ENCODE data around the gene CCL27. TPM values are rescaled to one million over a fixed set of nuclear protein-coding genes. Genes with fewer than 3 reads are reported as not detected.

CCL27 gene
- total RNA-seq, 1 donor from 2014 or later: not detected

DNA sequence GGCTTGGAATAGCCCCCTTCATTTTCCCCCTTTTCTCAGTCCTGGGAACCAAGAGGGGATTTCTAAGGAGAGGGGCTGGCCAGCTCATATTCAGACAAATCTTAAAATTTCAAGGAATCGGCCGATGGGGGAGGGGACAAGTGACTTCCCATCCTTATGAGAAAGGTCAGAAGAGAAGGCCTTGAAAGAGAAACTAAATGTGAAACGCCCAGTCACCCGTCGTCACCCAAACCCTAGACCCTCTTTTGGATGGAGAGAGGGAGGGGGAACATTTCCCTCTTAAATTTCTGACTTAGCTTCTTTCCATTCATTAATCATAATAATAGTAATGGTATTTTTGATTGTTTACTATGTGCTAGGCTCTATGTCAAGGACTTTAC, 29.5 kb upstream of the CCL27 start:
- no peak overlapping the region for H3K9ac ChIP-seq (ENCODE audit: low read depth in 1 of 3, low read length in 3 of 3)
- no peaks in the 10 kb centered on the region for H3K9me3 ChIP-seq (ENCODE audit: control insufficient read depth in 3 of 3, low read length in 3 of 3)

DNA sequence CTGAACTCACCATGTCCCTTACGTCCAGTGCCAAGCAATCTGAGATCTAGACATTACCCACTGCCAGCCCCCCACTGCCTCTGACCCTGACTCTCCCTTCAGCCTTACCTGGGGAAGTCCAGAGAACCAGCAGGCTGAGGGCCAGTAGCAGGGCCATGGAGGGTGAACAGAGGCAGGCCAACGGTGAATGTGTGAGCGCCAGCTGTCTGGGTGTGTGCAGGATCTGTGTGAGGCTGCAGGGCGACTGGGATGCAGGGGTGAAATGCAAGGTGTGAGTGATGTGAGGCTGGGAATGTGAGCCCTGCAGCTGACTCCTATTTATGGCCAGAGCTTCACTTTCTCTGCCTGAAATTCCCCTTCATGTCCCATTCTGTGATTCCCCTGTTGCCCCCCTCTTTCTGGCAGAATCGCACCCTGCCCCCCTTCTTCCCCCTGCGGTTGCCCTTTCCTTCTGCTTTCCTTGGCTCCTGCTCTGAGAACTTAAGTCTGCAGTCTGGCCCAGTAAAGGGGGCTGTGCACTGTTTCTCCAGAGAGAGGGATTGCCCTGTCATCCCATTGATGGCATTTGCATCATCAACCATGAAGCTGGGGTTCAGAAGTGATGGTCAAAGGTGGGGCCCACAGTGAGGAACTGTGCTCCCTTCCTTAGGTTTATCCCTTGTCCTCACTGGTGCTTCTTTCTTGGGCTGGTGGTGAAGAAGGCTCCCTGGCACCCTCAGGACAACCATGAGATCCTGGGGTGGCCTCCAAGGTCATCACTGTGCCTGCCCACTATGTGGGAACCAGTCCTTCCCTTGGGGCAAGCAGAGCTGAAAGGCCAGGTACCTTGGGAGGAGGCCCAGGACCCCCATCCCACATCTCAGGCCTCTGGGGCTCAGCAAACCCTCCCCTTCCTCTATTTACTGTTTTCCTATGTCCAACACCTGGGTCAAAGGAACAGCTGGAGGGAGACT, 28.8 kb upstream of the CCL27 start, which contains the start of gene CCL19:
Gene CCL19 (minus strand): TSS at position 294 of the 953 bp plus-strand sequence. CDS start 137 bp downstream, at position 157.
- Histone ChIP-seq H3K4me3 (ENCODE audit: low read length in 3 of 3) (no peak within 1 kb of the TSS), H3K9ac (ENCODE audit: low read depth in 1 of 3, low read length in 3 of 3) (no peak within 1 kb of the TSS), H3K36me3 (ENCODE audit: control insufficient read depth in 3 of 3, insufficient read depth in 3 of 3, low read length in 3 of 3) (no peaks in the 10 kb centered on the region), H3K27me3 (ENCODE audit: control insufficient read depth in 3 of 3, insufficient read depth in 3 of 3, low read length in 3 of 3) (no peaks in the 10 kb centered on the region), H3K27ac (ENCODE audit: low read depth, low read length) (no peak within 1 kb of the TSS), H3K4me1 (ENCODE audit: control insufficient read depth in 3 of 3, insufficient read depth in 3 of 3, low read length in 3 of 3) (peaks cover 0 to 11% (median 4%) of the 10 kb centered on the region in 3 donors), H3K9me3 (ENCODE audit: control insufficient read depth in 3 of 3, low read length in 3 of 3) (no peaks in the 10 kb centered on the region)

More for the DNA sequence above, 29.5 kb upstream of the CCL27 start:
- Histone ChIP-seq H3K4me3 (ENCODE audit: low read length in 3 of 3) (no peak overlapping the region), H3K27me3 (ENCODE audit: control insufficient read depth in 3 of 3, insufficient read depth in 3 of 3, low read length in 3 of 3) (no peaks in the 10 kb centered on the region), H3K4me1 (ENCODE audit: control insufficient read depth in 3 of 3, insufficient read depth in 3 of 3, low read length in 3 of 3) (peaks cover 0 to 8% (median 4%) of the 10 kb centered on the region in 3 donors), H3K27ac (ENCODE audit: low read depth, low read length) (no peak overlapping the region), H3K36me3 (ENCODE audit: control insufficient read depth in 3 of 3, insufficient read depth in 3 of 3, low read length in 3 of 3) (no peaks in the 10 kb centered on the region)

DNA sequence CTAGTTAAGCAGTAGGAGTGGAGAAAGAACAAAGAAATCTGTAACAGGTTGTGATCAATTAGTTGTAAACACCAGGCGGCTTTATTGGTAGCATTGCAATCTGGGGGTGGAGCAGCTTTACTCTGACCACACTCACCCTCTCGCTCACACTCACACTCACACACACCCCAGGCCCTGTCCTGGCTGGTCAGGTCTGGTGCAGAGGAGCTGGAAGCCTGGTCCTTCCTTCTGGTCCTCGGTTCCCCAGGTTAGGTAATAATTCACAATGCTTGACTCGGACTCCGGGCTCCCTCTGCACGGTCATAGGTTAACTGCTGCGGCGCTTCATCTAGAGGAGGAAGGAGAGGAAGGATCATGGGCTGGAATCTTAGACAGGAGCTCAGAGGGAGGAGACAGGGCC, 27.1 kb upstream of the CCL27 start:
- Histone ChIP-seq H3K27me3 (ENCODE audit: control insufficient read depth in 3 of 3, insufficient read depth in 3 of 3, low read length in 3 of 3) (no peaks in the 10 kb centered on the region), H3K36me3 (ENCODE audit: control insufficient read depth in 3 of 3, insufficient read depth in 3 of 3, low read length in 3 of 3) (no peaks in the 10 kb centered on the region), H3K4me1 (ENCODE audit: control insufficient read depth in 3 of 3, insufficient read depth in 3 of 3, low read length in 3 of 3) (peaks cover 0 to 16% (median 4%) of the 10 kb centered on the region in 3 donors), H3K4me3 (ENCODE audit: low read length in 3 of 3) (no peak overlapping the region), H3K9me3 (ENCODE audit: control insufficient read depth in 3 of 3, low read length in 3 of 3) (no peaks in the 10 kb centered on the region), H3K27ac (ENCODE audit: low read depth, low read length) (no peak overlapping the region), H3K9ac (ENCODE audit: low read depth in 1 of 3, low read length in 3 of 3) (peak overlapping the region in 1 of 3 donors; percentile 20)

DNA sequence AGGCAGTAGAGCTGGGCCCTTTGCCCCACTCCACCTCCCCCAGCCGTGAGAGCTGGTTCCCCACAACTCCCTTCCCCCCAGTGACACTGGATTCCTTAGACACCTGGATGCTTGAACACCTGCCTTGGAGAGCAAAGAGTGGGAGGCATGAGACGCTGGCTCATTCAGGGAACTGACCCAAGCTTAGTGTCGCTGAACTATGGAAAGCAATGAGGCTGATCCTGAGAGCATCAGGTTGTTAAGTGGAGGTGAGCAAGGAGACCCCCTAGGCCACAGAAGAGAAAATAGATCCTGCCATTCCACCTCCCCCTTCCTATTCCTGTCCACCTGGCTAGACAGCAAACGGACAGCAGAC, 26.6 kb upstream of the CCL27 start:
- no peaks in the 10 kb centered on the region for H3K9me3 ChIP-seq (ENCODE audit: control insufficient read depth in 3 of 3, low read length in 3 of 3)
- peaks cover 0 to 16% (median 4%) of the 10 kb centered on the region in 3 donors for H3K4me1 ChIP-seq (ENCODE audit: control insufficient read depth in 3 of 3, insufficient read depth in 3 of 3, low read length in 3 of 3)
- no peaks in the 10 kb centered on the region for H3K36me3 ChIP-seq (ENCODE audit: control insufficient read depth in 3 of 3, insufficient read depth in 3 of 3, low read length in 3 of 3)
- H3K27me3 ChIP-seq (ENCODE audit: control insufficient read depth in 3 of 3, insufficient read depth in 3 of 3, low read length in 3 of 3): no peaks in the 10 kb centered on the region
- H3K27ac ChIP-seq (ENCODE audit: low read depth, low read length): no peak overlapping the region
- H3K4me3 ChIP-seq (ENCODE audit: low read length in 3 of 3): no peak overlapping the region
- H3K9ac ChIP-seq (ENCODE audit: low read depth in 1 of 3, low read length in 3 of 3): no peak overlapping the region

DNA sequence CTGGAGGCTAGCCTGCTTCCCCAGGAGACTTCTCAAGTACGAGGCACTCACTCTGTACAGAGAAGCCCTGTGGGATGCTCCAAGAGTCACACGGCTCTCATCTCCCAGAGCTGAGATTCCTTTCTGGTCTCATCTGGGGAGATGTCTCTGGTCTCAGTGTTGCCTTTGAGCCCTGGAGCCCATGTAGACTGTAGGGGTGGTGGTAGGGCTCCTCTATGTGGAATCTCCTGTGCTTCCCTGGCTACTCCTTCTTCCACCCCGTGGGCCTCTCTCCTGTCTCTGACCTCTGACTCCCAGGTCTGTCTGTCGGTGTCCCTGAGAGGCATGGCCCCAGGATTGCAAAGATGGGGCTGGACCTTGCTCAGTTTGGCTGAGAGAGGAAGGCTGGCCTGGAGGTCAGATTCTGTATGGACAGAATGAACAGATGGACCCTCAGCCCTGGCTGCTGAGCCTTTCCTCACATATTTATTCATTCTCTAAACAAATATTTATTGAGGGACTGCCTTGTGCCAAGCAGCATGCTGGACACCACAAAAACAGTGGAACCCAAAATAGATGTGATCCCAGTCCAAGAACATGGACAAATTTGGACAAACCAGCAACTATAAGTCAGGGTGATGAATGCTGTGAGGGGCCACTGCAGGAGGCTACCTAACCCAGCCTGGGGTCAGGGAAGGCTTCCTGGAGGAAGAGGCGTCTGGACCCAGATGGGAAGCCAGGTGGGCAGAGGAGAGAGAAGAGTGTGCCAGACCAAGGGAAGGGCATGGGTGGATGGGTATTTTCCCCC, 26.1 kb upstream of the CCL27 start:
- H3K27me3 ChIP-seq (ENCODE audit: control insufficient read depth in 3 of 3, insufficient read depth in 3 of 3, low read length in 3 of 3): no peaks in the 10 kb centered on the region
- H3K4me1 ChIP-seq (ENCODE audit: control insufficient read depth in 3 of 3, insufficient read depth in 3 of 3, low read length in 3 of 3): peaks cover 0 to 16% (median 4%) of the 10 kb centered on the region in 3 donors
- H3K27ac ChIP-seq (ENCODE audit: low read depth, low read length): no peak overlapping the region
- H3K9me3 ChIP-seq (ENCODE audit: control insufficient read depth in 3 of 3, low read length in 3 of 3): no peaks in the 10 kb centered on the region
- no peak overlapping the region for H3K4me3 ChIP-seq (ENCODE audit: low read length in 3 of 3)
- H3K36me3 ChIP-seq (ENCODE audit: control insufficient read depth in 3 of 3, insufficient read depth in 3 of 3, low read length in 3 of 3): no peaks in the 10 kb centered on the region
- no peak overlapping the region for H3K9ac ChIP-seq (ENCODE audit: low read depth in 1 of 3, low read length in 3 of 3)

DNA sequence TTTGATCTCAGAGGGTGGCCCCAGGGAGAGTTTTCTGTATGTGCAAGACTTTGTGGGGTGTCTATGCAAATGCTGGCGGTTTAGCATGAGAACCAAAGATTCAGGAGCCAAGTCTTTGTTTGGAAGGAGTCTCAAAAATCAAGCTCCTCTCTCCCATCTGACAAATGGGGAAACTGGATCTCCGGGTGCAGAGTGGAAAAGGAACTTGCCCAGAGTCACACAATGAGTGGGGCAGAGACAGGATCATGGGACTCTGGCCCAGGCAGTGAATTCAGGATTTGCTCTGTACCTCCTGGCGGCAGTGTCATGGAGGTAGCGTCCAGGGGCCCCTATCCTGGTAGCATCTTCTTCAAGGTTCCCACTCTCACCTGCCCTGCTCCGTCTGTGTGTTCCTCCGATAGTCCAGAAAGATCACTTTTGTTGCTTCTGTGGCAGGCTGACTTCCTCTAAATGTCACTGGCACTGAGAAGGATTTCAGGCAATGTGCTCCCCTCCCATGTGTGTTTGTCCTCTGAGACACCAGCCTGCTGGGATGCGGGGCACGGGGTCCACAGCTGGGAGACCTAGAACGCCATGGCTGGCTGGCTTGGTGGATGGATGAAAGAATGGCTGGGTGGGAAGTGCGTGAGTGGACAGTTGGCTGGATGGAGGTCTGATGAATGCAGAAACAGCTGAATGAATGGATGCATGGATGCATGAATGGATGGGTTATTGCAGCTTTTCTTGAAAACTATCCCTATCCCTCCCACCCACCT, 25.0 kb upstream of the CCL27 start:
- Histone ChIP-seq H3K27me3 (ENCODE audit: control insufficient read depth in 3 of 3, insufficient read depth in 3 of 3, low read length in 3 of 3) (no peaks in the 10 kb centered on the region), H3K36me3 (ENCODE audit: control insufficient read depth in 3 of 3, insufficient read depth in 3 of 3, low read length in 3 of 3) (no peaks in the 10 kb centered on the region), H3K9me3 (ENCODE audit: control insufficient read depth in 3 of 3, low read length in 3 of 3) (no peaks in the 10 kb centered on the region), H3K27ac (ENCODE audit: low read depth, low read length) (no peak overlapping the region), H3K4me3 (ENCODE audit: low read length in 3 of 3) (no peak overlapping the region), H3K9ac (ENCODE audit: low read depth in 1 of 3, low read length in 3 of 3) (no peak overlapping the region), H3K4me1 (ENCODE audit: control insufficient read depth in 3 of 3, insufficient read depth in 3 of 3, low read length in 3 of 3) (peaks cover 0 to 16% (median 4%) of the 10 kb centered on the region in 3 donors)

DNA sequence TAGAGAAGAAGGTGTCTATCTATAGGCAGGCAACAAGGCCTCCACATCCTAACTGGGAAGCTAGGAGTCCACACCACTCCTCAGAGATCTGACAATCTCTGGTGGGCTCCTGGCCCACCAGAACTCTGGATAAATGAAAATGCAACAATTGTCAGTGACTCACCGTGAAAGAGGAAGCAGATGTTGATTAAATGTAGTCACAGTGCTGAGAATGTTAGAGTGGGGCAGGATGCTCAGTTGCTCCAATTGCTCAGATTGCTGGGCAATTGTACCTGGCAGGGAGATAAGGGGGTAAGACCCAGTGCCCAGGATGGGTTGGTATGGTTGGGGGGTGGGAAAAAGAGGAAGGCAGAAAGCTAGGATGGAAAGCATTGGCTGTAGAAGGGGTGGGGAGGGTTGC, 24.3 kb upstream of the CCL27 start:
- Histone ChIP-seq H3K27me3 (ENCODE audit: control insufficient read depth in 3 of 3, insufficient read depth in 3 of 3, low read length in 3 of 3) (no peaks in the 10 kb centered on the region), H3K4me3 (ENCODE audit: low read length in 3 of 3) (no peak overlapping the region), H3K36me3 (ENCODE audit: control insufficient read depth in 3 of 3, insufficient read depth in 3 of 3, low read length in 3 of 3) (no peaks in the 10 kb centered on the region), H3K4me1 (ENCODE audit: control insufficient read depth in 3 of 3, insufficient read depth in 3 of 3, low read length in 3 of 3) (peaks cover 0 to 16% (median 4%) of the 10 kb centered on the region in 3 donors), H3K27ac (ENCODE audit: low read depth, low read length) (no peak overlapping the region), H3K9me3 (ENCODE audit: control insufficient read depth in 3 of 3, low read length in 3 of 3) (no peaks in the 10 kb centered on the region), H3K9ac (ENCODE audit: low read depth in 1 of 3, low read length in 3 of 3) (no peak overlapping the region)

DNA sequence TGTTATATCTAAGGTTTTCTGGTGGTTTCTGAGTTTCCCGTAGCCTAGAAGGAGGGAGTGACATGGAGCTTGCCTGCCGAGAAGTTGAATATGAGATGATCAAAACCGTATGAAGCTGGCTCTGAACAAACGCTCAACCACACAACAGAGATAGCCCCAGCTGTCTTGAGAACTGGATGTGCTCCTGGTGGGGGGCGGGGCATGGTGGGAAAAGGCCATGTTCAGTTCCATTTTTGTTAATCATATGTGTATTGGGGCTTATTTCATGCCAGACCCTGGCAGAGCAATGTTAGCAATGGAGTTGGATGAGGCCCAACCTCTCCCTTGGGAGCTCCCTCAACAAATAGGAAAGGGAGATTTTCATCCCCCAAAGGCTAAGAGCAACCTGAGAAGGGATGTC, 23.8 kb upstream of the CCL27 start:
- peaks cover 0 to 16% (median 4%) of the 10 kb centered on the region in 3 donors for H3K4me1 ChIP-seq (ENCODE audit: control insufficient read depth in 3 of 3, insufficient read depth in 3 of 3, low read length in 3 of 3)
- H3K27me3 ChIP-seq (ENCODE audit: control insufficient read depth in 3 of 3, insufficient read depth in 3 of 3, low read length in 3 of 3): no peaks in the 10 kb centered on the region
- no peaks in the 10 kb centered on the region for H3K9me3 ChIP-seq (ENCODE audit: control insufficient read depth in 3 of 3, low read length in 3 of 3)
- no peaks in the 10 kb centered on the region for H3K36me3 ChIP-seq (ENCODE audit: control insufficient read depth in 3 of 3, insufficient read depth in 3 of 3, low read length in 3 of 3)
- no peak overlapping the region for H3K4me3 ChIP-seq (ENCODE audit: low read length in 3 of 3)
- no peak overlapping the region for H3K9ac ChIP-seq (ENCODE audit: low read depth in 1 of 3, low read length in 3 of 3)
- peak overlapping the region; percentile 38 for H3K27ac ChIP-seq (ENCODE audit: low read depth, low read length)

DNA sequence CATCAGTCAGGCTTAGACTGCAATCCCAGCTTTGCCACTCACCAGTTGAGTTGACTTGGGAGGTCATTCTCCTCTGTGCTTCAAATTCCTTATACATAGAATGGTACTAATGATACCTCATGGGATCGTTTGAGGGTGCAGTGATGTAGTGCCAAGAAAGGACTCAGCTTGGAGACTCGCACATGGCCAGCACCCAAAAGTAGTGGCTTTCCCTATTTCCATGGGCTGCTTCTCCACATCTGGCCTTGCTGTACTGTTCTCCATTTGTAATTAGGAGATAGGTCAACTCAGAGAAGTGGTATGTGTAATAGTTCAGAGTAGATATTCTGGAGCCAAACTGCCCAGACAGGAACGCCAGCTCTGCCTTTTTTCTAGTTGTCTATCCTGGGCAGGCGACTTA, 23.1 kb upstream of the CCL27 start:
- peaks cover 0 to 11% (median 0%) of the 10 kb centered on the region in 3 donors for H3K4me1 ChIP-seq (ENCODE audit: control insufficient read depth in 3 of 3, insufficient read depth in 3 of 3, low read length in 3 of 3)
- no peaks in the 10 kb centered on the region for H3K36me3 ChIP-seq (ENCODE audit: control insufficient read depth in 3 of 3, insufficient read depth in 3 of 3, low read length in 3 of 3)
- H3K27ac ChIP-seq (ENCODE audit: low read depth, low read length): peak overlapping the region; percentile 38
- no peak overlapping the region for H3K4me3 ChIP-seq (ENCODE audit: low read length in 3 of 3)
- H3K9ac ChIP-seq (ENCODE audit: low read depth in 1 of 3, low read length in 3 of 3): no peak overlapping the region
- no peaks in the 10 kb centered on the region for H3K9me3 ChIP-seq (ENCODE audit: control insufficient read depth in 3 of 3, low read length in 3 of 3)
- H3K27me3 ChIP-seq (ENCODE audit: control insufficient read depth in 3 of 3, insufficient read depth in 3 of 3, low read length in 3 of 3): no peaks in the 10 kb centered on the region

Measured in skeletal muscle tissue (tissue), 4 donors.